ENCODE results near the gene SRCAP. TPM values are rescaled to one million over a fixed set of nuclear protein-coding genes. Genes with fewer than 3 reads are reported as not detected.
A peak's percentile ranks its signal among the peaks of the same experiment; 100 is the strongest.

The SRCAP gene
- polyA plus RNA-seq, 1 of the 3 experiments (the other 2 are of a cell fraction) = 5.6 TPM

GRCh38 chr16:30747799-30748633 is 49.0 kb downstream of the SRCAP start, which contains the start of gene PHKG2 (continued):
- TF ChIP-seq TAF1 (IDR thresholded peaks at IDR 0.05; ENCODE audit: borderline replicate concordance, low read depth, low read length) (peak; percentile 92), NRF1 (IDR thresholded peaks at IDR 0.05; ENCODE audit: low read depth, low read length) (peak; percentile 44), TEAD4 (IDR thresholded peaks at IDR 0.05; ENCODE audit: borderline replicate concordance, insufficient read depth) (no peak), MEF2A (IDR thresholded peaks at IDR 0.05; ENCODE audit: borderline replicate concordance, low read depth) (no peak), FOXM1 (IDR thresholded peaks at IDR 0.05; ENCODE audit: low read depth) (no peak), YY1 (IDR thresholded peaks at IDR 0.05; ENCODE audit: low read depth) (no peak), IRF3 (IDR thresholded peaks at IDR 0.05; ENCODE audit: low read depth, low read length) (0 out of 2 replicates have a peak, but pooled peaks have one; percentile 13), EP300 (IDR thresholded peaks at IDR 0.05; ENCODE audit: borderline replicate concordance in 1 of 2, low read depth in 1 of 2, low read length in 1 of 2) (no peak), RAD21 (IDR thresholded peaks at IDR 0.05; ENCODE audit: low read length) (no peak), CHD2 (IDR thresholded peaks at IDR 0.05; ENCODE audit: low read length, partially characterized antibody) (peak; percentile 69), NFIC (IDR thresholded peaks at IDR 0.05; ENCODE audit: borderline replicate concordance) (no peak; the same call in 1 of the 2 replicates), RXRA (IDR thresholded peaks at IDR 0.05; ENCODE audit: borderline replicate concordance, low read depth) (no peak), EZH2phosphoT487 (IDR thresholded peaks at IDR 0.05; ENCODE audit: borderline replicate concordance, low read depth) (no peak), MAX (IDR thresholded peaks at IDR 0.05; ENCODE audit: low read depth) (peak; percentile 92), CTCF (IDR thresholded peaks at IDR 0.05) (no peak), REST (IDR thresholded peaks at IDR 0.05; ENCODE audit: low read depth, low read length) (0 out of 2 replicates have a peak, but pooled peaks have one; percentile 31), GABPA (IDR thresholded peaks at IDR 0.05; ENCODE audit: low read depth) (peak; percentile 48; the same call in 1 of the 2 replicates), ELF1 (IDR thresholded peaks at IDR 0.05) (peak; percentile 98), USF1 (IDR thresholded peaks at IDR 0.05; ENCODE audit: borderline replicate concordance, low read depth) (peak; percentile 91), JUND (IDR thresholded peaks at IDR 0.05) (no peak), SIN3A (IDR thresholded peaks at IDR 0.05; ENCODE audit: borderline replicate concordance, low read depth, low read length) (peak; percentile 93; the same call in 1 of the 2 replicates), POLR2AphosphoS5 (IDR thresholded peaks at IDR 0.05; ENCODE audit: low read depth, low read length) (peak; percentile 91), TCF12 (IDR thresholded peaks at IDR 0.05) (no peak; the same call in 1 of the 2 replicates)
